Suppressor macrophage (primary cell): ENCODE measurements around the gene XAGE1B.
"Not testable (repeated sequence)": the region's sequence is repeated elsewhere in the genome, so short reads cannot be mapped to it uniquely, and the experiment has no call there.

ENCODE experiments used
- DNase-seq, 4 experiments: peaks; one replicate each; pipeline ENCODE4 v3.0.0-alpha.2; 2020 to 2022
- total RNA-seq, 17 experiments: gene quantifications; one replicate each; lab custom pipeline; 2026; ENCODE audit warnings: mixed read lengths in 6 of 17, inconsistent platforms in 3 of 17; lab: John Stamatoyannopoulos, UW

Gene XAGE1B, protein sequence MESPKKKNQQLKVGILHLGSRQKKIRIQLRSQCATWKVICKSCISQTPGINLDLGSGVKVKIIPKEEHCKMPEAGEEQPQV
- total RNA-seq: 0 reads per million in 17 experiments

DNA sequence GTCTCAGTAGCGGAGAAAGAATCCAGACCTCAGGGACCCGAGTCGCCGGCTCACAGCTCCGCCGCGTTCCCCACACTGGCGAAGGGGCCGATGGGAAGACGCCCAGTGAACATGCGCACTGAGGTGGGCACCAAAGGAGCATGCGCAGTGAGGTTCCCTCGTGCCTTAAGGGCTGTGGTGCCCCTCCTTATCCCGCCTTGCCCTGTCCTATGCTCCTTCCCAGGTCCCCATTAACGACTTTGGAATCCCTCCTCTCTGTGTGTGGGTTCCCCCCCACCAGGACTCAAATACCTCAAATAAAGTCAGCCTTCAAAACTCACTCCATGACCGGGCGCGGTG lies at the start of gene XAGE1B:
TSS of gene XAGE1B (minus strand) at position 77 of the 339 bp plus-strand sequence. CDS start 1,536 bp downstream, outside the sequence.
- DNase-seq: not testable (repeated sequence)

- no peak for DNase-seq
Measured at GRCh38 chrX:52563105-52563504, 46.2 kb upstream of the XAGE1B start.

- no peak for DNase-seq
Measured at GRCh38 chrX:52558140-52558539, 41.3 kb upstream of the XAGE1B start.

DNA sequence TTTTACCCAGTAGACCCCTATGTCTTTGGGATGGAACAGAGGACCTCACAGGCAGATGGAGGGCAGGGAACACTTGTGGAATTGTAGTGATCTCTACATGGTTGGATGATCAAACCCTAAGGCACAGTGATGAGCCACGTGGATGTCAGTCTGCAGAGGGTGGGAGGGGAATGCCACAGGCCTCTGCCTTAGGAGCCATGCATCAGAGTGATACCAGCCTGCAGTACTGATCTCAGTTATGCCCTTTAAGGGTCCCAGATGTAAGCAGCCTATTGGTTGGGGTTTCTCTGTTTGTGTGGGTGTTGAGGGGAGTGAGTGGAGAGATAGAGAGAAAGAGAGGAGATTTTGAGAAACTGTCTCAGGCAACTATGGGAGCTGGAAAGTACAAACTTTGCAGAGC lies 39.9 kb upstream of the XAGE1B start:
- DNase-seq: no peak

- DNase-seq: no peak
Measured at GRCh38 chrX:52553995-52554642, 37.3 kb upstream of the XAGE1B start.

- not testable (repeated sequence) for DNase-seq
Measured at GRCh38 chrX:52548769-52549168, 31.9 kb upstream of the XAGE1B start.

- DNase-seq: no peak
Measured at GRCh38 chrX:52544147-52544840, 27.4 kb upstream of the XAGE1B start.

- DNase-seq: no peak
Measured at GRCh38 chrX:52542311-52542710, 25.4 kb upstream of the XAGE1B start.

DNA sequence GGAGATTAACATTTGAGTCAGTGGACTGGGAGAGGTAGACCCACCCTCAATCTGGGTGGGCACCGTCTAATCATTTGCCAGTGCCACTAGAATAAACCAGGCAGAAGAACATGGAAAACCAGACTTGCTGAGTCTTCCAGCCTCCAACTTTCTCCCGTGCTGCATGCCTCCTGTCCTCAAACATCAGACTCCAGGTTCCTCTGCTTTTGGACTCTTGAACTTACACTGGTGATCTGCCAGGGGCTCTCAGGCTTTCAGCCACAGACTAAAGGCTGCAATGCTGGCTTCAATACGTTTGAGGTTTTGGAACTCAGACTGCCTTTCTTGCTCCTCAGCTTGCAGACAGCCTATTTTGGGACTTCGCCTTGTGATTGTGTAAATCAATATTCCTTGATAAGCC lies 24.2 kb upstream of the XAGE1B start:
- not testable (repeated sequence) for DNase-seq

GRCh38 chrX:52516110-52516986 lies 515 bp downstream of the XAGE1B start:
- not testable (repeated sequence) for DNase-seq

GRCh38 chrX:52511126-52511525 lies 5.7 kb downstream of the XAGE1B start:
- DNase-seq: not testable (repeated sequence)

- DNase-seq: no peak
Measured at GRCh38 chrX:52509916-52510315, 6.9 kb downstream of the XAGE1B start.

- DNase-seq: no peak
Measured at GRCh38 chrX:52507331-52507730, 9.5 kb downstream of the XAGE1B start.

GRCh38 chrX:52504551-52504950 lies 12.3 kb downstream of the XAGE1B start:
- no peak for DNase-seq

- not testable (repeated sequence) for DNase-seq
Measured at GRCh38 chrX:52501362-52501761, 15.5 kb downstream of the XAGE1B start.

- DNase-seq: not testable (repeated sequence)
Measured at GRCh38 chrX:52496419-52496772, 20.5 kb downstream of the XAGE1B start.

DNA sequence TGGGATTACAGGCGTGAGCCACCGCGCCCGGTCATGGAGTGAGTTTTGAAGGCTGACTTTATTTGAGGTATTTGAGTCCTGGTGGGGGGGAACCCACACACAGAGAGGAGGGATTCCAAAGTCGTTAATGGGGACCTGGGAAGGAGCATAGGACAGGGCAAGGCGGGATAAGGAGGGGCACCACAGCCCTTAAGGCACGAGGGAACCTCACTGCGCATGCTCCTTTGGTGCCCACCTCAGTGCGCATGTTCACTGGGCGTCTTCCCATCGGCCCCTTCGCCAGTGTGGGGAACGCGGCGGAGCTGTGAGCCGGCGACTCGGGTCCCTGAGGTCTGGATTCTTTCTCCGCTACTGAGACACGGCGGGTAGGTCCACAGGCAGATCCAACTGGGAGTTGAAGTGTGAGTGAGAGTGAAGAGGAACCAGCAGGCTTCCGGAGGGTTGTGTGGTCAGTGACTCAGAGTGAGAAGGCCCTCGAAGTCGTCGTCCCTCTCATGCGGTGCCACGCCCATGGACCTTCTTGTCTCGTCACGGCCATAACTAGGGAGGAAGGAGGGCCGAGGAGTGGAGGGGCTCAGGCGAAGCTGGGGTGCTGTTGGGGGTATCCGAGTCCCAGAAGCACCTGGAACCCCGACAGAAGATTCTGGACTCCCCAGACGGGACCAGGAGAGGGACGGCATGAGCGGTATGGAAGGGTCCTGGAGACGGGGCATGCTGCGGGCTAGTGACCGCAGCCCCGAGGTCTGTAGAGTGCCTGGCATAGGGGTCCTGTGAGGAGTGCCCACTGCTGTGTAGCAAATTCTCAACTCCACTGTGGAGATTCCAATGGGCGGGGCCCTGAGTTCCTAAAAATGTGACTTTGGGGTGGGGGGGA lies 21.1 kb downstream of the XAGE1B start, which contains the start of gene XAGE1A:
TSS of gene XAGE1A (plus strand) at position 264 of the 874 bp plus-strand sequence. CDS start 1,554 bp downstream, outside the sequence.
- not testable (repeated sequence) for DNase-seq

GRCh38 chrX:52471301-52471700 lies 45.6 kb downstream of the XAGE1B start:
- not testable (repeated sequence) for DNase-seq
